Chondrocyte (in vitro differentiated cells): ENCODE data around the gene TMEM235. TPM values are rescaled to one million over a fixed set of nuclear protein-coding genes. Genes with fewer than 3 reads are reported as not detected.

Experiments used
- DNase-seq: peaks from one replicate; pipeline ENCODE4 v3.0.0; 2021; ENCODE audit warnings: mixed read lengths, low spot score
- H3K27ac Mint-ChIP-seq: one replicate; pipeline ENCODE4 v1.8.0; 2021; ENCODE audit warnings: mild to moderate bottlenecking, moderate library complexity, mixed read lengths; ENCODE audit not compliant: unreplicated experiment
- H3K27me3 Mint-ChIP-seq: 2 replicates; pipeline ENCODE4 v1.8.0; 2021; ENCODE audit warnings: low read depth, mixed read lengths
- H3K36me3 Mint-ChIP-seq: 2 replicates; pipeline ENCODE4 v1.8.0; 2021; ENCODE audit warnings: low read depth, mixed read lengths
- H3K4me1 Mint-ChIP-seq: 2 replicates; pipeline ENCODE4 v1.8.0; 2021; ENCODE audit warnings: low read depth, mild to moderate bottlenecking, mixed read lengths
- H3K4me3 Mint-ChIP-seq: one replicate; pipeline ENCODE4 v1.8.0; 2021; ENCODE audit warnings: mild to moderate bottlenecking, moderate library complexity, mixed read lengths; ENCODE audit not compliant: unreplicated experiment
- H3K9me3 Mint-ChIP-seq: 2 replicates; pipeline ENCODE4 v1.8.0; 2021; ENCODE audit warnings: low read depth, mixed read lengths
- total RNA-seq: library from RNA; stranded (reverse); gene quantifications from 3 replicates; pipeline ENCODE4 v1.2.1, GENCODE V29; 2021
- TF ChIP-seq, protein P1 (sequence below): fragments of 200-600 bp; sonication (generic); IDR thresholded peaks from 2 replicates; pipeline ENCODE4 v1.5.0; 2021; ENCODE audit warnings: antibody characterized with exemption, mild to moderate bottlenecking, moderate library complexity

The TMEM235 gene
- total RNA-seq, 1 donor from 2014 or later = not detected

DNA sequence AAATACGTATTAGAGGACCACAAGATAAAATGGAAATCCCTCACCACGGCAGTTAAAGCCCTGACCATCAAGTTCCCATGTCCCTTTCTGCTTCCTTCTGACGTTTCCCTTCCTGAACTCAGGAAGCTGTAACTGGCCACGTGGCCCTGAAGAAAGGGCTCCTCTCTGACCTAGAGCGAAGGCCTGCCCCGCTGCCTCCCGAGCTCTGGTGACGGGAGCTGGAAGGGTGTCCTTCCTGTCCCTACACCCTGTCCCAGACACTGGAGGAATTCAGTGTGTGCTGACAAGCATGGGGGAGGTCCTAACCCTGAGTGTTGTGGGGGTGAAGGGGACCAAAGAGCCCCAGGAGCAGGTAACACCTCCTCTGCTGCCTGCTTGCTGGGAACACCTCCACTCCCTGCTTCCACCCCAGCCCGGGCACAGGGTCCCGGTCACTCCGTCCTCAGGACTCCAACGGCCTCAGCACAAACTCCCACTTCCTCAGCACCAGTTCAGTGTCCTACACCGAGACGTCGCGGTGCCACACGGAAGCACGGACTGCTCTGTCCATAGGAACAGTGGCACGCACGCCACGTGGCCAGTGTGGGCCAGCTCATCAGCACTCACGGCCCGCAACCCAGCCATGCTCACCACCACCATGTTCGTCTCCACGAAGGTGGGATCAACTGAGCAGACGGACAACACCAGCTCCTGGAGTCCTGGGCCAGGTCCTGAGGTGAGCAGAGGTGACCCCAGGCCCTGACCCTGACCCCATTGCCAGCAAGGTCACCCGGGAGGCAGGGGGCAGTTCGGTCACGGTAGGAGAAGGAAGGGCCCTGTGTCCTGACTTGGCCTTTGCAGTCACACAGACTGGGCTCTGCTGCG, 16.9 kb downstream of the TMEM235 start:
- Mint-ChIP-seq H3K36me3 (peaks cover 2% of the 10 kb centered on the region), H3K4me3 (no peak overlapping the region), H3K4me1 (peaks cover 6% of the 10 kb centered on the region), H3K27ac (no peak overlapping the region), H3K27me3 (no peaks in the 10 kb centered on the region), H3K9me3 (peaks cover 4% of the 10 kb centered on the region)
- TF ChIP-seq, protein P1, sequence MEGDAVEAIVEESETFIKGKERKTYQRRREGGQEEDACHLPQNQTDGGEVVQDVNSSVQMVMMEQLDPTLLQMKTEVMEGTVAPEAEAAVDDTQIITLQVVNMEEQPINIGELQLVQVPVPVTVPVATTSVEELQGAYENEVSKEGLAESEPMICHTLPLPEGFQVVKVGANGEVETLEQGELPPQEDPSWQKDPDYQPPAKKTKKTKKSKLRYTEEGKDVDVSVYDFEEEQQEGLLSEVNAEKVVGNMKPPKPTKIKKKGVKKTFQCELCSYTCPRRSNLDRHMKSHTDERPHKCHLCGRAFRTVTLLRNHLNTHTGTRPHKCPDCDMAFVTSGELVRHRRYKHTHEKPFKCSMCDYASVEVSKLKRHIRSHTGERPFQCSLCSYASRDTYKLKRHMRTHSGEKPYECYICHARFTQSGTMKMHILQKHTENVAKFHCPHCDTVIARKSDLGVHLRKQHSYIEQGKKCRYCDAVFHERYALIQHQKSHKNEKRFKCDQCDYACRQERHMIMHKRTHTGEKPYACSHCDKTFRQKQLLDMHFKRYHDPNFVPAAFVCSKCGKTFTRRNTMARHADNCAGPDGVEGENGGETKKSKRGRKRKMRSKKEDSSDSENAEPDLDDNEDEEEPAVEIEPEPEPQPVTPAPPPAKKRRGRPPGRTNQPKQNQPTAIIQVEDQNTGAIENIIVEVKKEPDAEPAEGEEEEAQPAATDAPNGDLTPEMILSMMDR = no peak
- no peak for DNase-seq

DNA sequence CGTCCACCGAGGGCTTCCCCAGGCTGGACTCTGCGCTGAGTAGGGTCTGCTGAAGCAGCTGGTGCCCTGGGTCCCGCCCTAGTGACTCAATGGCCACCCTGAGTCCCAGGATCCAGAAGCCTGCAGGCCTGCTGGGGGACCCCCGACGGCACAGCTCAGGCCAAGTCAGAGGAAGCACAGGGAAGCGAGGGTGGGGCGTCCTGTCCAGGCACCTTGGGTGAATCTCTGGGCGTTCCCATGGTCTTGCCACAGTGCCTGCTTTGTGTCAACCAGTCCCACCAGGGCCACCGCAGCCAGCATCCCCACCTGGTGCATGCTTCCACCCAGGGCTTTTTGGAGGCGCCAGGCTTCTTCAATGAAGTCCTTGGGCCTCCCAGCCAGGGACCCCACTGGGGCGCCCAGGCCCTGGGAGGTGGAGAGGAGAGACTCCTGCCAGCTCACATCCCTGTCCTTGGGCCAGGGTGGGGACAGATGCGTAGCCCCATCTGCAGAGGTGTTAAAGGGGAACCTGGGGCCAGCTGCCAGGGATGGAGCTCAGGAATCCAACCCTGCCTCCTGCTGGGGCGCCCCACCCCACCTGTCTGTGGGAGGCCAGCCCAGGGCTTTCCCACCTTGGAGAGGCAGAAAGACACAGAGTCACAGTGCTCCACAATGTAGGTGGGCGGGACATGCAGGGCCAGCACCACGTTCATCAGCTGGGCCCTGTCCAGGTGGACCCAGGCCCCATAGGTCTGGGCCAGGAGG, 17.8 kb downstream of the TMEM235 start:
- peaks cover 9% of the 10 kb centered on the region for H3K4me1 Mint-ChIP-seq
- H3K36me3 Mint-ChIP-seq = peaks cover 2% of the 10 kb centered on the region
- DNase-seq = no peak
- peaks cover 4% of the 10 kb centered on the region for H3K9me3 Mint-ChIP-seq
- TF ChIP-seq, protein P1 = no peak
- no peaks in the 10 kb centered on the region for H3K27me3 Mint-ChIP-seq
- no peak overlapping the region for H3K4me3 Mint-ChIP-seq
- H3K27ac Mint-ChIP-seq = no peak overlapping the region

DNA sequence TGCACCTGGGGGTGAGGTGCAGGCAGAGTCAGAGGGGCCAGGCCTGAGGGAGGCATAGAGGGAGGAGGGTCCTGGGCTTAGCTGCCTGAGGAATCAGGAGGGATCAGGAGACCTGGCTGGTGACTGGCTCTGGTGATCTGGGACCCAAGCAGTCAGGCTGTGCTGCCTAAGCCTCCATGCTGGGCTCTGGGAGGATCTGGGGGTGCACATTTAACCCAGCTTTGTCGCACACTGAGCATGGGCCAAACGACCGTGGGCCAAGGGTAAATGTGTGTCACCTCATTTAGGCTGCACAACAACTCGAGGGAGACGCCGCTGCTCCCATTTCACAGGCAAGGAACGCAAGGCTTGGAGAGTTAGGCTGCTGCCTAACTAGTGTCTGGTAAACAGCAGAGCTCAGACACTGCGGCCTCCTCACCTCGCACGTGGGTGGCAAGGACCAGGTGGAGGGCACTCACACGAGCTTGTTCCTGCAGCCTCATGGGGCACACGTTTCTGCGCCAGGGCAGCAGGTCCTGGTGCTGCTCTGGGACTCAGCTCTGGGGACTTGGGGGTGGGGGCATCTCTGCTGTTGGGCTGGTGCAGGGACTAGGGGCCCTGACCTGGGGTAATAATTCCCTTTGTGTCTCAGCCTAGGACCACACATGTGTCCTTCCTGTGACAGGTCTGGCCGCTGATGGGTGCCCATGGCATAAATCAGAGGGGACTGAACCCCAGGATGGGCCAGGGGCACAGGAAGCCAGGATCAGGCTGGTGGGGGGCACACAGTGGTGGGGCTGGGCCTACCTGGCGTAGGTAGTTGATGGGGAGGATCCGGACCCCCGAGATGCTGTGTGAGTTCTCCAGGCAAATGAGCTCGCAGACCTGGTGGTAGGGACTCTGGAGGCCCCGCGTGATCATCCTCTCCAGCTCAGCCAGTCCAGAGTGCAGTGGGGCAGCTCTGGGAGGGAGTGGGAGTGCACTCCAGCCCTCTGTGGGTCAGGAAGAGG, 18.7 kb downstream of the TMEM235 start:
- peak; percentile 79 for DNase-seq
- H3K27me3 Mint-ChIP-seq = no peaks in the 10 kb centered on the region
- peaks cover 2% of the 10 kb centered on the region for H3K36me3 Mint-ChIP-seq
- peaks cover 12% of the 10 kb centered on the region for H3K4me1 Mint-ChIP-seq
- no peak overlapping the region for H3K4me3 Mint-ChIP-seq
- no peak overlapping the region for H3K27ac Mint-ChIP-seq
- TF ChIP-seq, protein P1 = no peak
- H3K9me3 Mint-ChIP-seq = peaks cover 4% of the 10 kb centered on the region

DNA sequence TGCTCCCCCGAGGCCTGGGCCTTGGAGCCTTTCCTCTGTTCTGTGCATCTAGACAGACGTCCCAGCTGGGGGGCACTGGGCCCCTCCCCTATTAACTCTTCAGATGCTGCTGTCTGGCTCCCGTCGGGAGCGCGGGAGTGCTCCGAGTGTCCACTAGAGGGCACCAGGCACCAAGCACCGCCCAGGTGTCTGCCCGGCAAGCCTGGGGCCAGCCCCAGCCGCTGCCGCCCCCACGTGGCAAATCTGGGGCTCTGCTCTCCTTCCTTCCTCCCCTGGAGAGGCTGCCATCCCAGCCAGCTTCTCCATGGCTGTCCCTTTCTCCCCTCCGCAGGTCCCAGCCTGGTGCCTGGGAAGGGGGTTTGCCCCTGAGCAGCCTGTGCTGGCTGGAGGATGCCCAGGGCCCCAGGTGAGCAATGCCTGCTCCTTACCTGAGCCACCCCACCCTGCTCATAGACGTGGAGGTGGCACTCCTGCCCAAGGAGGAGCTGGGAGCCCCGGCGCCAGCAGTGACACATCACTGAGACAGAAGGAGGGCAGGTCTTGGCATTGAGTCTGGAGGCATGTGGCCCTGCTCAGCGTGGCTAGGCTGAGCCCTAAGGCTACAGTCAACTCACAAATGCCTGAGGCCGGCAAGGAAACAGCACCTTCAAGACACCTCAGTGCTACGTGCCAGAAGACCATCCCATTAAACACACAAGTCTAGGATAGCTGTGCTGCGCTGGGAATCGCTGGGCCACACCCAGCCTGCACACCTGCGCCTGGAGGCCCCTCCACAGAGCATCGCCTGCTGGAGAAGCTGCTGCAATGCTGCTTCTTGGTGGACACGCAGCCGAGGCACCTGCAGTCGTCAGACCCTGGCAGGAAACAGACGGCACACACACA, 19.7 kb downstream of the TMEM235 start:
- Mint-ChIP-seq H3K4me1 (peaks cover 12% of the 10 kb centered on the region), H3K4me3 (no peak overlapping the region), H3K27me3 (no peaks in the 10 kb centered on the region), H3K36me3 (no peaks in the 10 kb centered on the region), H3K9me3 (no peaks in the 10 kb centered on the region), H3K27ac (no peak overlapping the region)
- peak; percentile 91 for DNase-seq
- TF ChIP-seq, protein P1 = peak; percentile 100
